HG02610 (cell line): ENCODE data around the gene PTGER3.

Experiments
- ATAC-seq: cut with Tn5 transposase; IDR thresholded peaks from one replicate; pipeline ENCODE4 v1.9.1; 2021; ENCODE audit warnings: mild to moderate bottlenecking, moderate library complexity; ENCODE audit not compliant: unreplicated experiment

Gene PTGER3

GRCh38 chr1:71047635-71048607 lies at the start of gene PTGER3:
PTGER3 (minus strand) TSS chr1:71047816; CDS start chr1:71047577, 239 bp downstream.
- ATAC-seq: peak; percentile 31

- ATAC-seq: no peak
Measured at GRCh38 chr1:71094913-71095312, 47.3 kb upstream of the PTGER3 start.

GRCh38 chr1:71093938-71094337 lies 46.3 kb upstream of the PTGER3 start:
- no peak for ATAC-seq

DNA sequence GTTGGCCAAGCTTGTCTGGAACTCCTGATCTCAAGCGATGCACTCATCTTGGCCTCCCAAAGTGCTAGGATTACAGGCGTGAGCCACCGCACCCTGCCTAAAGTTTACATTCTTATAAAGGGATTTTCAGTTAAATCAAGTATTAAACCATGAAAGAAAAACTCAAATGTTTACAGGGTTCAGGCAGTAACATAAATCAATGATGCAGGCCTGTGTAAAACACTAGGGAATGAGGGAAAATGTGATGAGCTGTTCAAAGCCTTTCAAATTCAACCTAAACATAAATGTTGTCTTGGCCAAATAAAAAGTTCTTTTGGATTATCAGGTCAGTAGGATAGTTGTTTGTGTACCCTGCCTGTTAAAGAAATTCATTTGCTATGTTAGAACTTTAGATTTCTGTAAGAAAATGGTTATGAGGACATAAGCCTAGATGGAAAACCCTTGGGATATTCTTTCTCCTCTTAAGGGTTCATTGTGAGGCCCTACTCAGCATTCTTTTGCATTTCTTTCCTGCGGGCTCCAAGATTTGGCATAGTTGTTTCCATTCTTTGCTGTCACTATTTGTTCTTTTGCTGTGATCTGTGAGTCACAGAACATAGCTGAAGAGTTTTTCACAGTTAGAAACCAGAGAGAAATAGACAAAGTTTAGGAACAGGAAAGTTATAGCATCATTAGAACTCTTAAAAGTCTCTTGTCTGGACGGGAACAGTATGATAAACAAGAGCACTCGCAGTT lies 42.1 kb upstream of the PTGER3 start:
- ATAC-seq: no peak

- no peak for ATAC-seq
Measured at GRCh38 chr1:71088645-71089287, 41.1 kb upstream of the PTGER3 start.

DNA sequence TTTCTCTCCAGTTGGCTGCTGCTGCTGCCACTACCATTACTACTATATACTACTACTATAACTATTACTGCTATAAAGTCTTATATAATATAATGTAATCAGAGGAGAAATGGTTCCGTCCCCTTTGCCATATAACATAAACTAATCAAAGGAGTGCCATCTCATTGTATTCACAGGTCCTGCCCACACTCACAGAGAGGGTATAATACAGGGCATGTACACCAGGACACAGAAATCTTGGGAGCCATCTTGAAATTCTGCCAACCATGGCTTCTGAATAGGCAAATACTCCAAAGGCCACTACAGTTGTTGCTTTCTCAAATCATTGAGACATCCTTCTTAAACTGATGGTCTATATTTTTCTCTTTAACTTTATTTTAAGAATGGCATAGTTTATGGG lies 40.1 kb upstream of the PTGER3 start:
- no peak for ATAC-seq

GRCh38 chr1:71087060-71087459 lies 39.4 kb upstream of the PTGER3 start:
- no peak for ATAC-seq

DNA sequence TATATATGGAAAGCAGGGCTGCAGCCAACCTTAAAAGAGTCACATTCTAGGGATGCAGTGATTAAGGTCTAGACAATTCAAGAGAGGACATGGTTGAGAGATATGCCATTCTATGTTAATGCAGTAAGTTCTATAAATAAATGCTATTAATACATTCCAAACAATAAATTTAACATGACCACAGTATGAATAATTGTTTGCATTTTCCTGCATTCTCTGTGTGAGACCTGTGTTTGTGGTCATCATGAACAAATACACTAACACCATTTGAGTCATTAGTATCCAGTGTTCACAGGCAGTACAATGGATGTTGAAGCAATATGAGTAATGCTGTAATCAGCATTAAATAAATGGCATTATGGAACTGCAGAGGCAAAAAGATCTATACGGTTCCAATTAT lies 38.7 kb upstream of the PTGER3 start:
- no peak for ATAC-seq

DNA sequence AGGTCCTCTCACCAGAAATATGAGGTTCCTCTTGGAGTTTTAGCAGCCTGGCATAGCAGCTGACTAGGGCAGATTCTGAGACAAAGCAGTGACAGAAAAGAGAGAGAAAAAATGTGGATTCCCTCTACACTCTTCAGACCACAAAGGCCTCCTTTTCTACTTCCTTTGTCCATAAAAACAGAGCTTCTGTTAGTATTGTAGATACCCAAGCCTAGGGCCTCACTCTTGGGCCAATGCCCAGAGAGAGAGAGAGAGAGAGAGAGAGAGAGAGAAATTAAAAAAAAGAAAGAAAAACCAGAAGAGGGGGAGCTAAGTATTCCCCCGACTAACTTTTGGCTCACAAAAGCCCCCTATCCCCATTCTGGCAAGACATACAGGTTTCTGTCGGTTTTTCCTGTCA lies 35.7 kb upstream of the PTGER3 start:
- no peak for ATAC-seq

GRCh38 chr1:71081697-71082080 lies 34.1 kb upstream of the PTGER3 start:
- ATAC-seq: no peak

- peak; percentile 100 for ATAC-seq
Measured at GRCh38 chr1:71080739-71081696, 33.4 kb upstream of the PTGER3 start, which contains the start of gene ZRANB2. ZRANB2 (minus strand) TSS chr1:71081035; CDS start chr1:71080995, 40 bp downstream.

DNA sequence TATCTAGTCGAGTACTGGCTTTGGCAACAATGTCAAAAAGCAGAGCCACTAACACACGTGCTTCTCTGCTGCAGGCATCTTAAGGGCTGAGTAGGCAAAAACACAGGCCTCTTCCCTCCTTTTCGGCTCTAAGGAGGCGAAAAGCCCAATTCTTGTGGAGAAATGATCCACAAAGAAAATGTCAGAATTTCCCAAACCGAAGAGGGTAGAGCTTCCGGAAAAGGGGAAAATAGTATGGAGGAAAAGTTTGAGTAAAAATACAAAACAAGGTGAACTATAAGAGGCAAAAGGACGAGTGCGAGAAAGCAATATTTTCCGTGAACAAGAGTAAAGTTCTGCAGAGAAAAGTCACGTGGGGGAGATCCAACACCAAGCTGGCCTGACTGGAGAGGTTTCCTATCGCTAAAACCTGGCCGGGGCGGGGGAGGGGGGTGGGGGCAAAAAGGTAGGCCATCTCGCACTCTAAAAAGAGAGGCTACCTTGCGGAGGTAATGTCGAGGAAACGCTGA lies 32.7 kb upstream of the PTGER3 start:
- peak; percentile 20 for ATAC-seq

DNA sequence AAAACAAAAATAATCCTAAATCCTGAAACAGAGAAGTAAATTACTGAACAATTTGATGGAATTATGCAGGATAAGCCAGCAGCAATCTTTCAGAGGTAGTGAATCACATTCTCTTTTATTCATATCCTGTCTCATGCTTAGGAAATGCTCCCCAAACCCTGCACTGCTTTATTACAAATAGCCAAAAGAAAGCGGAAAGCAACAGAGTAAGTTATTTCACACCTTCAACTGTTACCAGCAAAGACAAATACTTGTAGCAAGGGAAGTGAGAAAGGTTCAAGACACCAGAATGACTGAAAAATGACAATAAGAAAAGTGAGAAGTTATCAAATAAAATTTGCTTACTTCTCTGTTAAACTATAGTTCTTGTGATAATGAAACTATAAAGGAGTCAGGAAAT lies 27.1 kb upstream of the PTGER3 start:
- ATAC-seq: no peak

GRCh38 chr1:71072273-71072672 lies 24.7 kb upstream of the PTGER3 start:
- no peak for ATAC-seq

GRCh38 chr1:71071720-71072119 lies 24.1 kb upstream of the PTGER3 start:
- ATAC-seq: no peak

GRCh38 chr1:71068325-71069240 lies 21.0 kb upstream of the PTGER3 start:
- ATAC-seq: peak; percentile 94

GRCh38 chr1:71054791-71055190 lies 7.2 kb upstream of the PTGER3 start:
- no peak for ATAC-seq

GRCh38 chr1:71054281-71054731 lies 6.7 kb upstream of the PTGER3 start:
- peak; percentile 4 for ATAC-seq

- peak; percentile 26 for ATAC-seq
Measured at GRCh38 chr1:71053758-71054157, 6.1 kb upstream of the PTGER3 start.
